CD4-positive, alpha-beta T cell treated with Interleukin-15 for 1 hour (primary cell): ENCODE results near the gene RREB1.
A peak's percentile ranks its signal among the peaks of the same experiment; 100 is the strongest.

Source experiments
- DNase-seq: peaks from one replicate; pipeline ENCODE4 v3.0.0-alpha.2; 2020

RREB1 gene

GRCh38 chr6:7229376-7230326, 121.9 kb downstream of the RREB1 start:
- DNase-seq, result no peak

GRCh38 chr6:7230327-7230691, 122.5 kb downstream of the RREB1 start:
- DNase-seq, result no peak

DNA sequence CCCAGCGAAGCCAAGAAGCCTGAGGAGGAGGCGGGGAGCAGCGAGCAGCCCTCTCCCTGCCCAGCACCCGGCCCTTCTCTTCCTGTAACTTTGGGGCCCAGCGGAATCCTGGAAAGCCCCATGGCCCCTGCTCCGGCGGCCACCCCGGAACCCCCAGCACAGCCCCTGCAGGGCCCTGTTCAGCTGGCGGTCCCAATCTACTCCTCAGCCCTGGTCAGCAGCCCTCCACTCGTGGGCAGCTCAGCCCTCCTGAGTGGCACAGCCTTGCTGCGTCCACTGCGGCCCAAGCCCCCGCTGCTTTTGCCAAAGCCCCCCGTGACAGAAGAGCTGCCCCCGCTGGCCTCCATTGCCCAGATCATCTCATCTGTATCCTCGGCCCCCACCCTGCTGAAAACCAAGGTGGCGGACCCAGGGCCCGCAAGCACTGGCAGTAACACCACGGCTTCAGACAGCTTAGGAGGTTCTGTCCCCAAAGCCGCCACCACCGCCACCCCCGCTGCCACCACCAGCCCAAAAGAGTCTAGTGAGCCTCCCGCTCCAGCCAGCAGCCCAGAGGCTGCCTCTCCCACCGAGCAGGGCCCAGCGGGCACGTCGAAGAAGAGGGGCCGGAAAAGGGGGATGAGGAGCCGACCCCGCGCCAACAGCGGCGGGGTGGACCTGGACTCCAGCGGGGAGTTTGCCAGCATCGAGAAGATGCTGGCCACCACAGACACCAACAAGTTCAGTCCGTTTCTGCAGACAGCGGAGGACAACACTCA, 123.4 kb downstream of the RREB1 start:
- no peak for DNase-seq

- peak; percentile 14 for DNase-seq
Observed at GRCh38 chr6:7232351-7232750, 124.6 kb downstream of the RREB1 start.

DNA sequence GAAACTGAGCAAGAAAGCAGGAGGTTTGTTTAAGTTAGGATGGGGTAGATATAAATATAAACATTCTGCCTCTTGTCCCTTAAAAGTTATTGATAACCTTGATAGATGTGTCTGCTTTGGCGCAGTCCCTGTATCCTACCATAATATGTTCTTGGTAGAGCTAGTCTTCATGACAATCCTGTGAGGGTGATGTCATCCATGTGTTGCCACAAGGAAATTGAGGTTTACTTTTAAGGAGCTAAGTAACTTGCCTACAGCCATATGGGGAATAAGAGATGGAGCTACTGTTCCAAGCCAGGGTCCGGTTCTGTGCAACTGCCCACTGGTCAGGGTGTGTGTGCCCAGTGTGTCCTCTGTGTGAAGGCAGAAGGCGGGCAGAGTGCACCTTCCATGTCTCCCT, 126.8 kb downstream of the RREB1 start:
- peak; percentile 13 for DNase-seq

GRCh38 chr6:7235712-7236305, 128.0 kb downstream of the RREB1 start:
- DNase-seq, result peak; percentile 1

DNA sequence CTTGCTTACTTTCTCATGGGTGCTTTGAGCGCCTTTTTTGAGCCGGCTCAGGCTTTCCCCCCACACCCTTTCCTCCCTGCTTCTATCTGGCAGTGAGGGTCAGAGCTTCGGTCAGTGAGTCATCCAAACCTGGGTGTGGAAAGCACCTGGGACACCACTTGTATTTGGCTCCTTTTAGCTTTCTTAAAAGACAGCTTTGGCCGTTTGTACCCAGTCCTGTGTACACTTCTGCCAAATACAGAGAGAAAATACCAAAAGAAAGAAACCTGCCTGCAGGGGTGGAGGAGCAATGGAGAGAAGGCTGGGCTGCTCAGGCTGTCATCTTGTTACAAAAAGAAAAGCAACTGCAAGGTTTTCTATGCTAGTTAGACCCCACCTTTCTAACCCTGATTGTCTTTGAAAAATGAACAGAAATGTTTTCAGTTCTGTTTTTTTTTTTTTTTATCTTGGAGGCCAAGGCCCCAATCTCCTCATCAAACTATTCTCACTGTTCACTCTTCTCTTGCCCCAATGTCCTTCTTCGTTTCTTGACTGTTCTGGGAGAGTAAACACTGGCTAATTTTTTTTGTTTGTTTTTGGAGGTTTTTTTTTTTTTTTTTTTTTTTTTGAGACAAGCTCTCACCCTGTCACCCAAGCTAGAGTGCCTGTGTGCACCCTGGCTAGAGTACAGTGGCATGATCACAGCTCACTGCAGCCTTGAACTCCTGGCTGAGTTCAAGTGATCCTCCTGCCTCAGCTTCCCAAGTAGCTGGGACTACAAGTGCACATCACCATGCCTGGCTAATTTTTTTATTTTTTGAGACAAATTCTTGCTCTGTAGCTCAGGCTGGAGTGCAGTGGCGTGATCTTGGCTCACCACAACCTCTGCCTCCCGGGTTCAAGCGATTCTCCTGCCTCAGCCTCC, 128.8 kb downstream of the RREB1 start:
- peak; percentile 2 for DNase-seq

DNA sequence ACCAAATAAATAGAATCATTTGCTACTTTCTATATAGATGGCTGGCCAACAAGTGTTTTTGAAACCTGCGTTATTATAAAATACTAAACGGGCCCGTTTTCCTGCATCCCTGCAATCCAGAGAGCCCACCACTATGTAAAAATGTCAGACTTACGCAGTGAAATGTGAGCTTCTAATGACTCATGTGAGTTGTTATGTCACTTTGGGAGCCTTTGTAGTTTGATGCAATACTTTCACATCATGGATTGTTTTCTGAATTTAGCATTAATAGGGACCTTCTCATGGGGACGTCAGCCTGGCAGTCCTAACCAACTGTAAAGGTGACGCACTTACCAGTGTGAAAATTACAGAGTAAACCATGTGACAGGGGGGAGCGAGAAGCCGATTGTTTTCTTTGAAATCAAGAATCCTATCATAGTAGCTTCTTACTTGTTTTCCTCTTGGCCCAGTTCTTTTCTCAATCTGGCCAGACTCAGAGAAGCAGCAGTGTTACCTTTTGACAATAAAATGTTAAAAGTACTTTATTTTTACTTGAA, 130.0 kb downstream of the RREB1 start:
- DNase-seq, result peak; percentile 2

DNA sequence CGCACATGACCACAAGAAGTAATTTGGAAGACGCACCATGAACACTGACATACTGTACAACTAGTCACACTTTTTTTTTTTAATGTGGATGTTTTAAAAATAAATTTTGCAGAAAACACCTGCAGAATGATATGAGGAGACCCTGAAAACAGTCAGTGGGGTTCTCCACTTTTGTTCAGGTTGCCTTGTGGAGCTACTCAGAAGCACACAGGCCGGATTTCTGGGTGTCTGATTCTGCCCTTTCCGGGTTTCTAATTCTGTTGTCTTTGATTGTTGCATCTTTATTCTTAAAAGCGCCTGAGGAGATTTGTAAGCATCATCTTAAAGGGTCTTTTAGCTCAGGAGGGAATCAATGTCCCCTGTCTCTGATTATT, 130.8 kb downstream of the RREB1 start:
- no peak for DNase-seq

DNA sequence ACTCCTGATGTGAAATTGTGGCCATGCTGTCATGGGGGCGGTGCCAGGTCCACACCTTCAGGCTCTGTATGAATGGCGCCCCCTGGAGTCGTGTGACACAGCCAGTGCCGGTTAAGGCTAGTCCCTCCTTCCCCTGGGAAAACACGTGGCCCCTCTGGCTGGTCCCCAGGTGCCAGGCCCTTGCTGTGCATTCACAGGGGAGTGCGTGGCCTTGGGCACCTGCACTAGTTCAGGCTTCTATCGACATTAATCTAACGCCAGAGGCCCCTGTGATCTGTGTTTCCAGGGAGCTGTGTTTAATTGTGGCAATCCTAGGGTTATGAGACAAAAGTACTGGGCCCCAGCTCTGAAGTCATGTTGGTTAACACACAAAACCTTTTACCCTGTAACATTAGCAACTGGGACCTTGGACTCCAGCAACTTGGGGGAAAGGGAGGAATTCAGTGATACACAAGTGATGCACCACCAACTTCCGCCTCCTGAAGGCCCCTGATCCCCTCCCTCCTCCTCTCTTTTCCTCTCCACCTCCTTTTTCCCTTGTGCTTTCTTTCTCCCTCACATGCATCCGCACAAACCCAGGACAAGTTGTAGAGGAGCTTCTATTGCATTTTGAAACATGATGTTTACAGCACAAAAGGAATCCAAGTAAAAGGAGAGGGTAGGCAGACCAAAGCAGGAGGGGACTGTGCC, 131.3 kb downstream of the RREB1 start:
- DNase-seq, result peak; percentile 73

DNA sequence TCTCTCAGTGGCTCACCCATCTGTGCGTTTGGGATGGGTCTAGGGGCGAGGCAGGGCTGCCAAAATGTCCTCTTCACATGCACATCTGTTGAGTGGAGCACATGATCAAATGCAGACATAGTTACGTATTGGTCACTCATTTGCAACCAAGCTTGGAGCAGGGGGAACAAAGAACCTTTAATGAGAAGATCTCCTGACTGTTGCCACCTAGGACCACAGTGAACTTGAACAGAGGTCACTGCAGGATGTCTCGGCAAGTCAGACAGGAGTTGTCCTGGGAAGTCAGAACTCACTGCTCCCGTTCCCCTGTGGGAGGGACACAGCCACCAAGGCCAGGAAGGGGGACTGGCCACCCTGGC, 131.8 kb downstream of the RREB1 start:
- DNase-seq, result no peak

- DNase-seq, result no peak
Observed at GRCh38 chr6:7240351-7240750, 132.6 kb downstream of the RREB1 start.

GRCh38 chr6:7241160-7241559, 133.4 kb downstream of the RREB1 start:
- DNase-seq, result no peak

- DNase-seq, result no peak
Observed at GRCh38 chr6:7241709-7242645, 134.2 kb downstream of the RREB1 start.

GRCh38 chr6:7242835-7243178, 135.0 kb downstream of the RREB1 start:
- no peak for DNase-seq

DNA sequence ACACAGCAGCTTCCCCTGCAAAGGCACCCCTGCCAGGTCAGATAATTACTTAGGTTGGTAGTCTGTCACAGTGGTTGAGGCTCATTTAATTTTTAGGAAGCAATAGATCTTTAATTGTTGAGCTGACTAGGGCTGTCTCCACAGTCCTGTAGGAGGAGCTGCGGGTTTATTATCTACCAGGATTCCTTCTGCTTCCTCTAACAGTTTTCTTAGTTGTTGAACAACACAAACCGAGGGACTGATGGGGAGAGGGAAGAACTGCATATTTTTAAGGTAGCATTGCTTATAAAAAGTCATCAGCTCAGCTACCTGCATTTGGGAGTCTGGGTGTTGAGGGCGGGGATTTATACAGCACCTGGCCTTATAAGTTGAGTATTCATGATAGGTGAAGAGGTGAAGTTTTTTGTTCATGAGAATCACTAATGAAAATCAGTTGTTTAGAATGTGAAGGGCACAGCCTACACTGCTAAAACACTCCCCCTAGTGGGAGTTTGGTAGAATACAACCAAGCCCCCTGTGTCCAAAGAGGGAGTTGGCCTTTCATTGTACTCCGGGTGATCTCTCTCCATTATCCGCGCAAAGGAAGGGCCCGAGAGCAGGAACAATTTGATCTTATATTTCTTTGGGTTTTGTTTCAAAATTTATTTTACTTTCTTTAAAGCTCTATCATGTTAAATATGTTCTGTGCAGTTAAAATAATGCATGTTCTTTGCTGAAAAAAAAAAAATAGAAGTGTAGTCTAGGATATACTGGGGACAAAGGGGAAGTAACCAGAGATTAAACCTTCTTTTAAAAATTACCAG, 135.6 kb downstream of the RREB1 start:
- DNase-seq, result peak; percentile 35

GRCh38 chr6:7245668-7246393, 138.1 kb downstream of the RREB1 start:
- no peak for DNase-seq

- DNase-seq, result no peak
Observed at GRCh38 chr6:7246401-7247178, 138.8 kb downstream of the RREB1 start.

- no peak for DNase-seq
Observed at GRCh38 chr6:7247179-7247456, 139.4 kb downstream of the RREB1 start.
